ENCODE data around the gene AOPEP. TPM values are rescaled to one million over a fixed set of nuclear protein-coding genes. Genes with fewer than 3 reads are reported as not detected.

AOPEP gene
- polyA plus RNA-seq, 1 donor from 2014 or later, result 10.0 TPM

DNA sequence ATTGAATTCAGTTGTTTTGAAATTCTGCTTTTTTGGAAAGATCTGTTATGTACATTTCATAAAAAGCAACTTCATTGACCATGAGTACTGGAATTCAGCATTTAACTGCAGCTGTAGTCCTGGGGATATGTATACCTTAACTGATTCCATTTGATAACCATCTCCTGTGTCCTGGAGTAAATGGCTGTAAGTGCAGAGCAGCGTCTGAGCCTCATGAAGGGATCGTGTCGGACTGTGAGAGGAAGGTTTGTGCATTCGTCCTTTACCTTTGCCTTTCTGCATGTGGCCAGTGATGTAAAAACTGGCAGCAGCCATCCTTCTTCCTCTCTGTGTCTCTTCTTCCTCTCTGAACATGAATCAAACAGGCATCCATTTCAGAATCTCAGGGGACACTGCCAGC, 303.8 kb downstream of the AOPEP start:
- H3F3A ChIP-seq (ENCODE audit: insufficient read depth, low read length, poor library complexity, severe bottlenecking), result no peaks in the 10 kb centered on the region
- no peak overlapping the region for H3K27ac ChIP-seq (ENCODE audit: low read length)
- no peaks in the 10 kb centered on the region for H3K36me3 ChIP-seq (ENCODE audit: insufficient read depth, low read length)
- H3K9me2 ChIP-seq (ENCODE audit: insufficient read depth, low read length), result no peaks in the 10 kb centered on the region
- H3K27me3 ChIP-seq (ENCODE audit: insufficient read depth, low read depth, low read length), result no peaks in the 10 kb centered on the region
- no peak overlapping the region for H3K4me2 ChIP-seq (ENCODE audit: low read length)
- H3K4me3 ChIP-seq (ENCODE audit: low read length), result no peak overlapping the region
- TF ChIP-seq RAD21 (conservative IDR thresholded peaks at IDR 0.05) (no peak), SMC3 (conservative IDR thresholded peaks at IDR 0.05; ENCODE audit: poor library complexity) (no peak), TAF1 (IDR thresholded peaks at IDR 0.05; ENCODE audit: low read depth) (no peak), EZH2 (IDR thresholded peaks at IDR 0.05; ENCODE audit: borderline replicate concordance, insufficient read depth, low read length, poor library complexity, severe bottlenecking) (no peak), REST (IDR thresholded peaks at IDR 0.05; ENCODE audit: borderline replicate concordance) (no peak), EP300 (conservative IDR thresholded peaks at IDR 0.05; ENCODE audit: poor library complexity, severe bottlenecking) (no peak), MXI1 (conservative IDR thresholded peaks at IDR 0.05; ENCODE audit: poor library complexity, severe bottlenecking) (no peak), POLR2AphosphoS5 (IDR thresholded peaks at IDR 0.05) (no peak)
- TF ChIP-seq, protein P1, sequence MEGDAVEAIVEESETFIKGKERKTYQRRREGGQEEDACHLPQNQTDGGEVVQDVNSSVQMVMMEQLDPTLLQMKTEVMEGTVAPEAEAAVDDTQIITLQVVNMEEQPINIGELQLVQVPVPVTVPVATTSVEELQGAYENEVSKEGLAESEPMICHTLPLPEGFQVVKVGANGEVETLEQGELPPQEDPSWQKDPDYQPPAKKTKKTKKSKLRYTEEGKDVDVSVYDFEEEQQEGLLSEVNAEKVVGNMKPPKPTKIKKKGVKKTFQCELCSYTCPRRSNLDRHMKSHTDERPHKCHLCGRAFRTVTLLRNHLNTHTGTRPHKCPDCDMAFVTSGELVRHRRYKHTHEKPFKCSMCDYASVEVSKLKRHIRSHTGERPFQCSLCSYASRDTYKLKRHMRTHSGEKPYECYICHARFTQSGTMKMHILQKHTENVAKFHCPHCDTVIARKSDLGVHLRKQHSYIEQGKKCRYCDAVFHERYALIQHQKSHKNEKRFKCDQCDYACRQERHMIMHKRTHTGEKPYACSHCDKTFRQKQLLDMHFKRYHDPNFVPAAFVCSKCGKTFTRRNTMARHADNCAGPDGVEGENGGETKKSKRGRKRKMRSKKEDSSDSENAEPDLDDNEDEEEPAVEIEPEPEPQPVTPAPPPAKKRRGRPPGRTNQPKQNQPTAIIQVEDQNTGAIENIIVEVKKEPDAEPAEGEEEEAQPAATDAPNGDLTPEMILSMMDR (IDR thresholded peaks at IDR 0.05; ENCODE audit: poor library complexity, severe bottlenecking), result no peak
- H3K9ac ChIP-seq (ENCODE audit: low read length), result no peak overlapping the region
- no peak overlapping the region for H2AFZ ChIP-seq (ENCODE audit: low read depth, low read length)
- no peaks in the 10 kb centered on the region for H3K79me2 ChIP-seq (replicated peaks; ENCODE audit: insufficient read depth, low read length)
- no peaks in the 10 kb centered on the region for H3K9me3 ChIP-seq (ENCODE audit: low read length)
- H4K20me1 ChIP-seq (ENCODE audit: insufficient read depth), result no peaks in the 10 kb centered on the region

DNA sequence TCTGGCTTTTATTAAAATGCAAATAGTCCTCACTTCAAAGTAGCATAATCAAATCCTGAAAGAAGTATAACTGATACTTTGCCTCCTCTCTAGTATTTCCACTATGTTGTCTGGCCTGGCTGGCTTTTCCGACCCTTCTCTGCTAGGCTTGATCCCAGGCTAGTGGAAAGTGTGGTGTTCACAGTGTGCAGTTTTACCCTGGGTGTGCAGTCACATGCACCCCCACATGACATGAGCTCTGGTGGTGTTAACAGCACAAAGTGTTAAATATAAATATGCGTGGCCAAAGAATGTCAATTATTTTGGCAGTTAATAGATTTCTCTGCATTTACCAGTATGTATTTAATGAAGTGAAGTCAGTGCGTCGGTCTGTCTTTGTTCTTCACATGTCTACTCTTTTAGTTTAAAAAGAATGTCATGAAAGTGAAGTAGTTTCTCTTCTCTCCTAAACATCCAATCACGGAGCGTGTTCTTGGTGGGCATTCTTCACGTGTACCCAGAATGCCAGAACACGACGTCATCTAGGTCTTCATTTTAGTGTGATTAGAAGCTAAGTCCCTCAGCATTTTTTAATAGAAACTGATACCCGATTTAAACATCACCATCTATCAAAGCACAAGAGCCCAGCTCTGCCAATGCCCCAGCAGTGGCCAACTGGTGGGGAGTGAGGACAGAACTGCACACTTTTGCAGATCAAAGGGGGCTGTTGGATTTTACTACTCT, 304.6 kb downstream of the AOPEP start:
- no peaks in the 10 kb centered on the region for H3K27me3 ChIP-seq (ENCODE audit: insufficient read depth, low read depth, low read length)
- H3K9ac ChIP-seq (ENCODE audit: low read length), result no peak overlapping the region
- H3K9me2 ChIP-seq (ENCODE audit: insufficient read depth, low read length), result no peaks in the 10 kb centered on the region
- H3F3A ChIP-seq (ENCODE audit: insufficient read depth, low read length, poor library complexity, severe bottlenecking), result no peaks in the 10 kb centered on the region
- H3K9me3 ChIP-seq (ENCODE audit: low read length), result no peaks in the 10 kb centered on the region
- no peak overlapping the region for H2AFZ ChIP-seq (ENCODE audit: low read depth, low read length)
- H3K36me3 ChIP-seq (ENCODE audit: insufficient read depth, low read length), result no peaks in the 10 kb centered on the region
- TF ChIP-seq RAD21 (conservative IDR thresholded peaks at IDR 0.05) (no peak), POLR2AphosphoS5 (IDR thresholded peaks at IDR 0.05) (no peak), TAF1 (IDR thresholded peaks at IDR 0.05; ENCODE audit: low read depth) (no peak), REST (IDR thresholded peaks at IDR 0.05; ENCODE audit: borderline replicate concordance) (no peak), EP300 (conservative IDR thresholded peaks at IDR 0.05; ENCODE audit: poor library complexity, severe bottlenecking) (no peak), MXI1 (conservative IDR thresholded peaks at IDR 0.05; ENCODE audit: poor library complexity, severe bottlenecking) (no peak), SMC3 (conservative IDR thresholded peaks at IDR 0.05; ENCODE audit: poor library complexity) (no peak), EZH2 (IDR thresholded peaks at IDR 0.05; ENCODE audit: borderline replicate concordance, insufficient read depth, low read length, poor library complexity, severe bottlenecking) (no peak)
- TF ChIP-seq, protein P1 (IDR thresholded peaks at IDR 0.05; ENCODE audit: poor library complexity, severe bottlenecking), result no peak
- H4K20me1 ChIP-seq (ENCODE audit: insufficient read depth), result no peaks in the 10 kb centered on the region
- no peak overlapping the region for H3K4me2 ChIP-seq (ENCODE audit: low read length)
- H3K27ac ChIP-seq (ENCODE audit: low read length), result no peak overlapping the region
- H3K79me2 ChIP-seq (replicated peaks; ENCODE audit: insufficient read depth, low read length), result no peaks in the 10 kb centered on the region
- H3K4me3 ChIP-seq (ENCODE audit: low read length), result no peak overlapping the region
